ENCODE results near the gene TUBB6. TPM values are rescaled to one million over a fixed set of nuclear protein-coding genes. Genes with fewer than 3 reads are reported as not detected.

Gene TUBB6
- total RNA-seq, 4 donors from 2014 or later: 599 to 1,574 (median 1,002) TPM

GRCh38 chr18:12301263-12302005 lies 6.6 kb upstream of the TUBB6 start:
- Histone ChIP-seq H3K9me3 (no peaks in the 10 kb centered on the region), H3K4me3 (no peak overlapping the region), H3K27me3 (no peaks in the 10 kb centered on the region), H3K36me3 (no peaks in the 10 kb centered on the region), H3K4me1 (peaks cover 0 to 21% (median 18%) of the 10 kb centered on the region in 4 donors), H3K27ac (replicated peaks in 1 of 4) (no peak overlapping the region)
- TF ChIP-seq CTCF (IDR thresholded peaks at IDR 0.05): no peak
- TF ChIP-seq POLR2AphosphoS5 (IDR thresholded peaks at IDR 0.05): no peak
- TF ChIP-seq POLR2A (IDR thresholded peaks at IDR 0.05; ENCODE audit: low read depth): no peak
- no peak for DNase-seq (ENCODE audit: extremely low spot score)
- WGBS: 83% methylated on average over 11 of the region's 13 CpGs
- intact Hi-C loops (cut with DNase I): loop anchor here (10.0 kb wide), 1 partner anchor 643 kb away; the partner anchor contains the start of gene SEH1L

- intact Hi-C loops (cut with DNase I): loop anchor here (10.0 kb wide), 1 partner anchor 642 kb away; the partner anchor contains the start of gene SEH1L
- H3K9me3 ChIP-seq: no peaks in the 10 kb centered on the region
- WGBS: 89% methylated on average over 12 of the region's 14 CpGs
- no peaks in the 10 kb centered on the region for H3K27me3 ChIP-seq
- TF ChIP-seq POLR2A (IDR thresholded peaks at IDR 0.05; ENCODE audit: low read depth) (no peak), EP300 (IDR thresholded peaks at IDR 0.05) (no peak), POLR2AphosphoS5 (IDR thresholded peaks at IDR 0.05) (no peak), CTCF (IDR thresholded peaks at IDR 0.05) (no peak)
- no peaks in the 10 kb centered on the region for H3K36me3 ChIP-seq
- no peak overlapping the region for H3K4me3 ChIP-seq
- no peak overlapping the region for H3K27ac ChIP-seq (replicated peaks in 1 of 4)
- no peak for DNase-seq (ENCODE audit: extremely low spot score)
- peaks cover 5 to 30% (median 28%) of the 10 kb centered on the region in 4 donors for H3K4me1 ChIP-seq
Observed at GRCh38 chr18:12302391-12303147, 5.5 kb upstream of the TUBB6 start.

- H3K36me3 ChIP-seq: no peaks in the 10 kb centered on the region
- 65% methylated on average over 19 of the region's 19 CpGs for WGBS
- no peak for DNase-seq (ENCODE audit: extremely low spot score)
- TF ChIP-seq EP300 (IDR thresholded peaks at IDR 0.05) (no peak), POLR2AphosphoS5 (IDR thresholded peaks at IDR 0.05) (peak in 1 of 2 donors; percentile 33)
- H3K27ac ChIP-seq (replicated peaks in 1 of 4): peak overlapping the region in 3 of 4 donors; percentile 51 to 58 (median 57)
- H3K9me3 ChIP-seq: no peaks in the 10 kb centered on the region
- H3K4me1 ChIP-seq: peaks cover 9 to 40% (median 38%) of the 10 kb centered on the region in 4 donors
- intact Hi-C loops (cut with DNase I): loop anchor here (10.0 kb wide), 1 partner anchor 640 kb away; the partner anchor contains the start of gene SEH1L
- H3K27me3 ChIP-seq: no peaks in the 10 kb centered on the region
- H3K4me3 ChIP-seq: no peak overlapping the region
Observed at GRCh38 chr18:12304351-12305210, 3.5 kb upstream of the TUBB6 start.

- DNase-seq (ENCODE audit: extremely low spot score): no peak
- TF ChIP-seq POLR2A (IDR thresholded peaks at IDR 0.05; ENCODE audit: low read depth): no peak
- TF ChIP-seq POLR2AphosphoS5 (IDR thresholded peaks at IDR 0.05): no peak
- TF ChIP-seq EP300 (IDR thresholded peaks at IDR 0.05): no peak
- TF ChIP-seq CTCF (IDR thresholded peaks at IDR 0.05): no peak
- H3K4me3 ChIP-seq: no peak overlapping the region
- H3K27ac ChIP-seq (replicated peaks in 1 of 4): peak overlapping the region; percentile 41 to 58 (median 54)
- no peaks in the 10 kb centered on the region for H3K9me3 ChIP-seq
- intact Hi-C loops (cut with DNase I): loop anchor here (10.0 kb wide), 1 partner anchor 640 kb away; the partner anchor contains the start of gene SEH1L
- peaks cover 14 to 46% (median 45%) of the 10 kb centered on the region in 4 donors for H3K4me1 ChIP-seq
- no peaks in the 10 kb centered on the region for H3K36me3 ChIP-seq
- 83% methylated on average over 8 of the region's 12 CpGs for WGBS
- no peaks in the 10 kb centered on the region for H3K27me3 ChIP-seq
Observed at GRCh38 chr18:12305211-12305610, 2.8 kb upstream of the TUBB6 start.

Data from esophagus muscularis mucosa (tissue), 4 donors.